ENCODE measurements around the gene MAP1LC3B2. TPM values are rescaled to one million over a fixed set of nuclear protein-coding genes. Genes with fewer than 3 reads are reported as not detected.

Gene MAP1LC3B2
- total and polyA plus RNA-seq, 2 of the 8 experiments (the other 6 are each of a cell fraction or from before 2014, with no cell fraction given), result 0.39 to 1.5 TPM

DNA sequence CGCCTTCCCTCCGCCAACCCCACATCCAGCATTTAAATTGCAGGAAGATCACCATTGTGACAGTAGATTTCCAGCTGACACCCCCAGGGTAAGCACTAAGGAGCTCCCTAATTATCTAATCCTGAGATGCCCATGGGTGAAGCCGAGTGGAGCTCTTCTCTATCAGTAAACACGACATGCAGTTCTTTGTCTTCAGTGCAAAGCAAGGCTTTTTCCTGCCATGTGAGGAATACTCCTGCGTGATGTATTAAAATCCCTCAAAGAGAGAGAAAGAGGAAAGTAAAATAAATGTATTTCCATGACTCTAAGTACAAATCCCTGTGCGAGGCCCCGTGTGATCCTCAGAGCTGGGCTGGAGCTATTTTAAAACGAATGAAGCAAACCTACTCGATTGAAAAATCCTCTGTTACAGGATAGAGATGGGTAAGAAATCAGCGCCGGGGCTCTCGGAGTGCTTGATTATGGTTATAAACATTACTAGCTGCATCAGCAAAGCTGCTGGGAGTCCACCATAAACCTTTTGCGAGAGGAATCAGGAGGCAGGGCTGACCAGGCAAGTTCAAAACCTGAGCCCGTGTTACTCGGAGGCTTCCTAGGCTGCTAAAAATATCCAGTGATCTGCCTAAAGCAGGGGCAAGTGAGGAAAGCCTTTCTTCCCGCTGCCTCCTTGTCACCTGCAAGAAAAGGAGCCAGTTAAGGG is 61.5 kb downstream of the MAP1LC3B2 start:
- POLR2A ChIA-PET (ENCODE audit: partially characterized antibody), result no interaction called here
- peaks cover 0 to 5% (median 0%) of the 10 kb centered on the region in 4 experiments; a peak in 2 of 7 replicates for H3K4me1 ChIP-seq (replicated peaks in 1 of 4; ENCODE audit: control insufficient read depth in 3 of 4, insufficient read depth in 4 of 4, low read length in 3 of 4)
- H3K4ac ChIP-seq (replicated peaks; ENCODE audit: insufficient read length, low read depth, low read length), result no peak overlapping the region
- no peak overlapping the region for H3K23ac ChIP-seq (ENCODE audit: insufficient read length)
- H2BK12ac ChIP-seq (ENCODE audit: low read depth, low read length), result no peak overlapping the region
- H2AK5ac ChIP-seq (ENCODE audit: low read depth, low read length), result no peak overlapping the region
- no peak overlapping the region; a peak in 1 of 7 replicates for H3K9ac ChIP-seq (replicated peaks in 1 of 4; ENCODE audit: extremely low read depth in 1 of 4, low read depth in 3 of 4, low read length in 3 of 4)
- H3K79me2 ChIP-seq (ENCODE audit: control insufficient read depth in 1 of 2, insufficient read depth in 2 of 2, low read length in 2 of 2), result no peaks in the 10 kb centered on the region
- CTCF ChIA-PET (ENCODE audit: partially characterized antibody), result interaction anchor here (0.9 to 2.2 kb wide), 5 partner anchors 9 to 84 kb away, joined by 3 to 9 read pairs (median 4); no protein-coding TSS in a partner anchor
- H2BK5ac ChIP-seq (ENCODE audit: low read depth, low read length), result no peak overlapping the region; the same call in 1 of the 2 replicates
- H4K8ac ChIP-seq (ENCODE audit: extremely low read depth, insufficient read depth, low read length), result no peak overlapping the region
- no peak overlapping the region for H4K5ac ChIP-seq (ENCODE audit: insufficient read length, low read depth, low read length)
- H2BK120ac ChIP-seq (replicated peaks; ENCODE audit: low read depth, low read length), result no peak overlapping the region
- WGBS, 2 experiments (ENCODE audit: extremely low coverage in 1 of 2, insufficient coverage in 1 of 2, insufficient read length in 1 of 2, insufficient replicate concordance in 2 of 2, low coverage in 1 of 2, low lambda C conversion rate in 2 of 2, missing lambda C conversion rate in 1 of 2), result 86% methylated on average over 16 of the region's 16 CpGs; no CpG with 5 or more reads in 1 of the 2 experiments
- FAIRE-seq, result no peak
- H3K23me2 ChIP-seq (ENCODE audit: low read depth, low read length), result no peaks in the 10 kb centered on the region
- no peak overlapping the region for H3K27ac ChIP-seq (ENCODE audit: low read depth, low read length)
- no peak overlapping the region for H3K4me2 ChIP-seq (ENCODE audit: insufficient read depth in 1 of 2, low read depth in 2 of 2, low read length in 2 of 2)
- H3K36me3 ChIP-seq (ENCODE audit: control insufficient read depth in 2 of 4, insufficient read depth in 4 of 4, low read length in 3 of 4), result no peaks in the 10 kb centered on the region
- no peak overlapping the region for H3K14ac ChIP-seq (ENCODE audit: insufficient read length)
- no peak for TF ChIP-seq CHD2 (IDR thresholded peaks at IDR 0.05; ENCODE audit: low read length)
- no peak for TF ChIP-seq POLR2A (IDR thresholded peaks at IDR 0.05; ENCODE audit: control extremely low read depth in 1 of 2, low read depth in 2 of 2, low read length in 2 of 2)
- TF ChIP-seq RNF2 (IDR thresholded peaks at IDR 0.05; ENCODE audit: borderline replicate concordance, low read depth, low read length, missing control alignments, poor library complexity, severe bottlenecking), result no peak
- TF ChIP-seq NANOG (IDR thresholded peaks at IDR 0.05; ENCODE audit: insufficient read depth, low read depth, low read length, poor library complexity, severe bottlenecking), result no peak
- no peak for TF ChIP-seq SP1 (IDR thresholded peaks at IDR 0.05; ENCODE audit: low read depth, low read length)
- no peak for TF ChIP-seq MAFK (IDR thresholded peaks at IDR 0.05; ENCODE audit: low read depth, low read length)
- H3K56ac ChIP-seq (replicated peaks; ENCODE audit: insufficient read length, low read depth, low read length), result no peak overlapping the region
- H3K27me3 ChIP-seq (replicated peaks in 1 of 4; ENCODE audit: control insufficient read depth in 3 of 4, extremely low read depth in 1 of 4, insufficient read depth in 3 of 4, low read length in 3 of 4), result no peaks in the 10 kb centered on the region
- 0 out of 2 replicates have a peak overlapping the region, but pooled peaks have one; percentile 72 for H2BK20ac ChIP-seq (ENCODE audit: low read length)
- H3K18ac ChIP-seq (ENCODE audit: extremely low read depth, low read length), result no peak overlapping the region
- H2AFZ ChIP-seq (ENCODE audit: low read length), result peak overlapping the region; percentile 26; the same call in 1 of the 2 replicates
- no peaks in the 10 kb centered on the region for H3K79me1 ChIP-seq (ENCODE audit: low read depth, low read length)
- no peak for DNase-seq (ENCODE audit: low read depth in 1 of 2, low spot score in 2 of 2)
- H4K91ac ChIP-seq (replicated peaks; ENCODE audit: insufficient read length, low read length), result no peak overlapping the region
- no peak overlapping the region for H3K4me3 ChIP-seq (ENCODE audit: extremely low read depth in 1 of 4, insufficient read depth in 2 of 4, low read depth in 3 of 4, low read length in 4 of 4)
- H4K20me1 ChIP-seq (replicated peaks in 1 of 2; ENCODE audit: control insufficient read depth in 1 of 2, insufficient read depth in 2 of 2, low read length in 2 of 2), result no peaks in the 10 kb centered on the region
- no peak overlapping the region for H2BK15ac ChIP-seq (ENCODE audit: low read length)
- peaks cover 8 to 13% of the 10 kb centered on the region in 2 experiments; a peak in 2 of 4 replicates for H3K9me3 ChIP-seq (ENCODE audit: insufficient read depth in 2 of 2, low read depth in 1 of 2, low read length in 1 of 2)

Data from H1 (cell line).